Naive thymus-derived CD4-positive, alpha-beta T cell (primary cell): ENCODE measurements around the gene NCBP3. TPM values are rescaled to one million over a fixed set of nuclear protein-coding genes. Genes with fewer than 3 reads are reported as not detected.

Source experiments
- ATAC-seq: fragments of 150-1000 bp; cut with Tn5 transposase; 2 replicates; pipeline ENCODE4 v1.10.0; 2021; ENCODE audit warnings: mild to moderate bottlenecking, moderate library complexity
- CTCF ChIA-PET: fragments of 350-600 bp; sonication (Branson Sonifier 250); formaldehyde crosslinking; loops from one replicate; lab custom pipeline; 2021; ENCODE audit warnings: antibody characterized with exemption; lab: Charles Lee
- POLR2A ChIA-PET: fragments of 350-600 bp; sonication (Branson Sonifier 250); formaldehyde crosslinking; loops from one replicate; lab custom pipeline; 2021; ENCODE audit warnings: antibody characterized with exemption, inconsistent platforms; lab: Charles Lee
- DNase-seq, 9 donors: peaks; one replicate each; pipeline versions ENCODE4 v3.0.0 to v3.0.0-alpha.2; 2020 to 2022; ENCODE audit warnings: mixed read lengths in 1 of 9
- H3K27ac ChIP-seq: one replicate; pipeline ENCODE4 v1.7.0; 2013; ENCODE audit warnings: mild to moderate bottlenecking, low read depth, low read length, moderate library complexity
- H3K27me3 ChIP-seq, 2 donors: one replicate each; pipeline ENCODE4 v1.7.0; 2013; ENCODE audit warnings: low read length in 2 of 2, mild to moderate bottlenecking in 2 of 2, moderate library complexity in 2 of 2; ENCODE audit not compliant: control insufficient read depth in 2 of 2, insufficient read depth in 2 of 2
- H3K36me3 ChIP-seq, 3 experiments: 1 replicate in 2 of 3; 2 replicates in 1 of 3; pipeline ENCODE4 v1.7.0; 2013; ENCODE audit warnings: low read length in 3 of 3, mild to moderate bottlenecking in 3 of 3, moderate library complexity in 1 of 3; ENCODE audit not compliant: insufficient read depth in 3 of 3, control insufficient read depth in 2 of 3
- H3K4me1 ChIP-seq, 2 donors: one replicate each; pipeline ENCODE4 v1.7.0; 2013; ENCODE audit warnings: low read length in 2 of 2, mild to moderate bottlenecking in 2 of 2, moderate library complexity in 1 of 2; ENCODE audit not compliant: control insufficient read depth in 2 of 2, insufficient read depth in 2 of 2
- H3K4me3 ChIP-seq: 2 replicates; pipeline ENCODE4 v1.7.0; 2013; ENCODE audit warnings: mild to moderate bottlenecking, low read length
- H3K9me3 ChIP-seq, 3 experiments: 1 replicate in 2 of 3; 2 replicates in 1 of 3; pipeline ENCODE4 v1.7.0; 2013; ENCODE audit warnings: low read length in 3 of 3; ENCODE audit not compliant: control insufficient read depth in 2 of 3
- H3K27ac Mint-ChIP-seq, 9 donors: one replicate each; pipeline ENCODE4 v1.8.0; 2020 to 2022; ENCODE audit warnings: mixed read lengths in 9 of 9, mild to moderate bottlenecking in 8 of 9, moderate library complexity in 5 of 9, inconsistent platforms in 2 of 9
- H3K27me3 Mint-ChIP-seq, 5 donors: one replicate each; pipeline ENCODE4 v1.8.0; 2021 to 2022; ENCODE audit warnings: mixed read lengths in 5 of 5, mild to moderate bottlenecking in 1 of 5
- H3K36me3 Mint-ChIP-seq, 5 donors: one replicate each; pipeline ENCODE4 v1.8.0; 2020 to 2022; ENCODE audit warnings: mixed read lengths in 5 of 5, mild to moderate bottlenecking in 3 of 5, inconsistent platforms in 1 of 5
- H3K4me1 Mint-ChIP-seq, 7 donors: one replicate each; pipeline ENCODE4 v1.8.0; 2020 to 2022; ENCODE audit warnings: mixed read lengths in 7 of 7, mild to moderate bottlenecking in 3 of 7, inconsistent platforms in 1 of 7
- H3K4me3 Mint-ChIP-seq, 10 donors: one replicate each; pipeline ENCODE4 v1.8.0; 2020 to 2022; ENCODE audit warnings: mild to moderate bottlenecking in 10 of 10, mixed read lengths in 10 of 10, moderate library complexity in 6 of 10, inconsistent platforms in 2 of 10
- H3K9me3 Mint-ChIP-seq, 11 donors: one replicate each; pipeline ENCODE4 v1.8.0; 2020 to 2022; ENCODE audit warnings: mixed read lengths in 11 of 11, mild to moderate bottlenecking in 4 of 11, inconsistent platforms in 1 of 11, moderate library complexity in 1 of 11
- intact Hi-C, 2 donors: fragments of 100-400 bp; cut with micrococcal nuclease; formaldehyde crosslinking; loops; one replicate each; pipeline ENCODE4 v1.15.1; 2023
- polyA plus RNA-seq, 2 donors: library from polyadenylated mRNA; unstranded; fragments of 300-500 nt; fragmentation: Illumina TruSeq; gene quantifications; one replicate each; pipeline ENCODE4 v1.2.3, GENCODE V29; 2021
- total RNA-seq, 6 experiments: library from RNA in 5 of 6; stranded (reverse) in 5 of 6; gene quantifications; 1 replicate in 5 of 6; 2 replicates in 1 of 6; pipeline ENCODE4 v1.2.3 and lab custom pipeline; 2021 to 2026

The NCBP3 gene
- total and polyA plus RNA-seq, 7 experiments from 2014 or later = 7.8 to 49.4 (median 41.5) TPM

DNA sequence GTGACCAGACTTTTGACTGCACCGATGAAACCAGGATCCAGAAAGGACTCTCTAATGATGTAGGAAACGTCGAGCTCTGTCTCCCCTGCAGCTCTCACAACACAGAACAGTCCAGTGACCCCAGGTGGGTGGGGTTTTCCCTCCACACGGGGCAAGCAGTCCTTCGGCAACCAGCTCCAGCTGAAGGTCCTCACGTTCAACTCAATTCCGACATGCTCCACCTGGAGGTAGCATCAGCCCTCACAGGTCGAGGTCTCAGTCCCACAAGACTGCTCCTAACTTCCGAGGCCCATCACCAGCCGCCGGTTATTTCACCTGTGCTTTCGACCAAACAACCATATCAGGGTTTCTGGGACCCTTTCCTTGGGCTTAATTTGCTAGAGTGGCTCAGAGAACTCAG lies 73.3 kb downstream of the NCBP3 start:
- peaks cover 0 to 5% (median 0%) of the 10 kb centered on the region in 5 donors for H3K27me3 Mint-ChIP-seq
- Histone ChIP-seq H3K27ac (no peak overlapping the region), H3K4me1 (peaks cover 8 to 42% of the 10 kb centered on the region in 2 donors), H3K4me3 (no peak overlapping the region), H3K27me3 (no peaks in the 10 kb centered on the region), H3K36me3 (no peaks in the 10 kb centered on the region), H3K9me3 (no peaks in the 10 kb centered on the region)
- intact Hi-C loops = loop anchor here in 1 of 2 donors (5.0 kb wide), 1 partner anchor 35 kb away; no protein-coding TSS in a partner anchor
- ChIA-PET CTCF (interaction anchor here (2.1 kb wide), 1 partner anchor 34 kb away, joined by 7 read pairs; no protein-coding TSS in a partner anchor), POLR2A (interaction anchor here (1.0 kb wide), 1 partner anchor 17 kb away, joined by 3 read pairs; no protein-coding TSS in a partner anchor)
- H3K4me3 Mint-ChIP-seq = peak overlapping the region in 2 of 10 donors; percentile 14 to 23
- peaks cover 10 to 43% (median 28%) of the 10 kb centered on the region in 7 donors for H3K4me1 Mint-ChIP-seq
- H3K36me3 Mint-ChIP-seq = peaks cover 0 to 3% (median 0%) of the 10 kb centered on the region in 5 donors
- no peak for ATAC-seq
- no peak overlapping the region for H3K27ac Mint-ChIP-seq
- DNase-seq = no peak
- H3K9me3 Mint-ChIP-seq = peaks cover 0 to 4% (median 0%) of the 10 kb centered on the region in 11 donors

DNA sequence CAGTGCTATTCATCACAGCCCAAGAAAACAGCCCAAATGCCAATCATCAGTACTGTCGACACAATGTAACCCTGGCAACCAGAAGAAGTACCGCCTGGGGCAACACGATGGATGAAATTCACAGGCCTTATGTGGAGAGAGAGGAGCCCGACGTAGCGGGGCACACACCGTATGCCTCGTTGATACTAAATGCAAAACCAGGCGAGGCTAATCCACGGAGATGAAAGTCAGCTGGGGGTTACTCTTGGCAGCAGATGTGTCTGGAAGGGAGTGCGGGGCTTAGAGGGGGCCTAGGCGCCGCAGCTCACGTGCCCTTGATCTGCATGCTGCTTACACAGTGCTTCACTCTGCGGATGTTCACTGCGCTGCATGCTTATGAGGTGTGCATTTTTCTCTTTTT lies 74.9 kb downstream of the NCBP3 start:
- H3K9me3 Mint-ChIP-seq = peaks cover 0 to 8% (median 0%) of the 10 kb centered on the region in 11 donors
- DNase-seq = peak in 2 of 9 donors; percentile 30 to 76
- peak overlapping the region in 7 of 10 donors; percentile 0 to 49 (median 22) for H3K4me3 Mint-ChIP-seq
- peaks cover 0 to 8% (median 0%) of the 10 kb centered on the region in 5 donors for H3K36me3 Mint-ChIP-seq
- H3K27ac ChIP-seq = no peak overlapping the region
- POLR2A ChIA-PET = interaction anchor here (0.9 kb wide), 1 partner anchor 18 kb away, joined by 6 read pairs; no protein-coding TSS in a partner anchor
- no peaks in the 10 kb centered on the region for H3K9me3 ChIP-seq
- peaks cover 18 to 57% (median 38%) of the 10 kb centered on the region in 7 donors for H3K4me1 Mint-ChIP-seq
- no peaks in the 10 kb centered on the region for H3K36me3 ChIP-seq
- H3K27me3 Mint-ChIP-seq = peaks cover 0 to 5% (median 0%) of the 10 kb centered on the region in 5 donors
- CTCF ChIA-PET = interaction anchor here (0.6 to 2.1 kb wide), 5 partner anchors 33 to 63 kb away, joined by 3 to 7 read pairs (median 3); no protein-coding TSS in a partner anchor
- H3K4me1 ChIP-seq = peaks cover 10 to 56% of the 10 kb centered on the region in 2 donors
- no peak overlapping the region for H3K4me3 ChIP-seq
- intact Hi-C loops = loop anchor here in 1 of 2 donors (5.0 kb wide), 1 partner anchor 34 kb away; no protein-coding TSS in a partner anchor
- peak overlapping the region in 8 of 9 donors; percentile 46 to 90 (median 64) for H3K27ac Mint-ChIP-seq
- H3K27me3 ChIP-seq = no peaks in the 10 kb centered on the region
- ATAC-seq = peak; percentile 57

GRCh38 chr17:3770466-3770865 lies 75.6 kb downstream of the NCBP3 start:
- H3K4me3 Mint-ChIP-seq = peak overlapping the region in 1 of 10 donors; percentile 6
- H3K27ac Mint-ChIP-seq = peak overlapping the region in 5 of 9 donors; percentile 5 to 90 (median 59)

DNA sequence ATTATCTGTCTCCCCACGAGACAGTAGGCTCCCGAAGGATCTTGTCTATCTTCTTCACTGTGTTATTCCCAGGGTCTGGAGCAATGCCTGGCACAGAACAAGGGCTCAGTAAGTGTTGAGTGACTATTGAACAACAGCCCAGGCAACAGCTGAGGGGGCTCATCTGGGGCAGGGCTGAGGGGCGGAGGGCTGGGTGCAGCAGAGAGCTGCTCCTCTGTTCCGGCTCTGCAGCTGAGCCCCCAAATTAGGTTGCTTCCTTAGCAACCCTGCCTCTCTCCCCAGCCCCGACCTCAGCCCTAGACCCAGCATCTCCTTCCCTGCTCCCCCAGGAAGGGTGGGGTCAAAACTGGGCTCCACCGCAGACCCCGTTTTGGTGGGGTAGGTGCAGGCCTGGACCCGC lies 77.3 kb downstream of the NCBP3 start:
- DNase-seq (no peak), ATAC-seq (no peak)
- Histone ChIP-seq H3K36me3 (no peaks in the 10 kb centered on the region), H3K9me3 (no peaks in the 10 kb centered on the region), H3K27ac (no peak overlapping the region), H3K4me1 (peaks cover 22 to 75% of the 10 kb centered on the region in 2 donors), H3K4me3 (no peak overlapping the region), H3K27me3 (no peaks in the 10 kb centered on the region)
- Mint-ChIP-seq H3K9me3 (peaks cover 0 to 8% (median 0%) of the 10 kb centered on the region in 11 donors), H3K27me3 (peaks cover 0 to 5% (median 0%) of the 10 kb centered on the region in 5 donors), H3K27ac (peak overlapping the region in 8 of 9 donors; percentile 2 to 79 (median 52)), H3K4me3 (peak overlapping the region in 4 of 10 donors; percentile 0 to 33 (median 22)), H3K36me3 (peaks cover 0 to 10% (median 0%) of the 10 kb centered on the region in 5 donors), H3K4me1 (peaks cover 27 to 76% (median 57%) of the 10 kb centered on the region in 7 donors)
- intact Hi-C loops = no loop called here
- CTCF ChIA-PET = no interaction called here
- POLR2A ChIA-PET = no interaction called here

More at GRCh38 chr17:3770466-3770865, 75.6 kb downstream of the NCBP3 start:
- ChIA-PET POLR2A (interaction anchor here (0.9 kb wide), 1 partner anchor 17 kb away, joined by 6 read pairs; no protein-coding TSS in a partner anchor), CTCF (interaction anchor here (0.9 to 1.1 kb wide), 2 partner anchors 15 to 50 kb away, joined by 3 read pairs; no protein-coding TSS in a partner anchor)
- H3K9me3 Mint-ChIP-seq = peaks cover 0 to 8% (median 0%) of the 10 kb centered on the region in 11 donors
- no peaks in the 10 kb centered on the region for H3K36me3 ChIP-seq
- peak in 1 of 9 donors; percentile 34 for DNase-seq
- H3K36me3 Mint-ChIP-seq = peaks cover 0 to 10% (median 0%) of the 10 kb centered on the region in 5 donors
- H3K27me3 ChIP-seq = no peaks in the 10 kb centered on the region
- ATAC-seq = peak; percentile 70
- no peaks in the 10 kb centered on the region for H3K9me3 ChIP-seq
- H3K27ac ChIP-seq = no peak overlapping the region
- no peak overlapping the region for H3K4me3 ChIP-seq
- peaks cover 0 to 5% (median 0%) of the 10 kb centered on the region in 5 donors for H3K27me3 Mint-ChIP-seq
- intact Hi-C loops = loop anchor here in 1 of 2 donors (5.0 kb wide), 1 partner anchor 33 kb away; no protein-coding TSS in a partner anchor
- peaks cover 24 to 63% (median 44%) of the 10 kb centered on the region in 7 donors for H3K4me1 Mint-ChIP-seq
- H3K4me1 ChIP-seq = peaks cover 17 to 63% of the 10 kb centered on the region in 2 donors

DNA sequence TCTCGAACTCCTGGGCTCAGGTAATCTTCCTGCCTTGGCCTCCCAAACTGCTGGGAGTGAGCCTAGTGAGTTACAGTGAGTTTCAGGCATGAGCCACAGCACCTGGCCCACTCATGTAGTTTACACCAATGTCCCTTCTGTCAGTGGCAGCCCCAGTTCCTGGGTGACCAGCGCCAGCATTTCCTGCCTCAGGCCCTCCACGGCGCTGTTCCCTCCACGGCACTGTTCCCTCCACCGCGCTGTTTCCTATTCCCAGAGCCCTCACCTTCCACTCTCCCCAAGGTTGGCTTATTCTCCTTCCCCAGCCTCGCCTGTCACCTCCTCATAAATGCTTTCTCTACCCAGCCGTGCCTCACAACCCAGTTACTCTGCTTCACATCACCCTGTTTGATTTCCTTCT lies 77.7 kb downstream of the NCBP3 start:
- no peaks in the 10 kb centered on the region for H3K36me3 ChIP-seq
- Mint-ChIP-seq H3K4me1 (peaks cover 27 to 80% (median 59%) of the 10 kb centered on the region in 7 donors), H3K9me3 (peaks cover 0 to 8% (median 0%) of the 10 kb centered on the region in 11 donors), H3K27me3 (peaks cover 0 to 5% (median 0%) of the 10 kb centered on the region in 5 donors), H3K36me3 (peaks cover 0 to 13% (median 0%) of the 10 kb centered on the region in 5 donors), H3K27ac (peak overlapping the region in 8 of 9 donors; percentile 2 to 79 (median 46)), H3K4me3 (peak overlapping the region in 5 of 10 donors; percentile 0 to 33 (median 22))
- peaks cover 22 to 78% of the 10 kb centered on the region in 2 donors for H3K4me1 ChIP-seq
- POLR2A ChIA-PET = no interaction called here
- H3K27ac ChIP-seq = no peak overlapping the region
- H3K9me3 ChIP-seq = no peaks in the 10 kb centered on the region
- H3K4me3 ChIP-seq = no peak overlapping the region
- no peaks in the 10 kb centered on the region for H3K27me3 ChIP-seq
- DNase-seq = no peak
- intact Hi-C loops = no loop called here
- CTCF ChIA-PET = interaction anchor here (1.3 kb wide), 1 partner anchor 31 kb away, joined by 6 read pairs; no protein-coding TSS in a partner anchor
- ATAC-seq = no peak

DNA sequence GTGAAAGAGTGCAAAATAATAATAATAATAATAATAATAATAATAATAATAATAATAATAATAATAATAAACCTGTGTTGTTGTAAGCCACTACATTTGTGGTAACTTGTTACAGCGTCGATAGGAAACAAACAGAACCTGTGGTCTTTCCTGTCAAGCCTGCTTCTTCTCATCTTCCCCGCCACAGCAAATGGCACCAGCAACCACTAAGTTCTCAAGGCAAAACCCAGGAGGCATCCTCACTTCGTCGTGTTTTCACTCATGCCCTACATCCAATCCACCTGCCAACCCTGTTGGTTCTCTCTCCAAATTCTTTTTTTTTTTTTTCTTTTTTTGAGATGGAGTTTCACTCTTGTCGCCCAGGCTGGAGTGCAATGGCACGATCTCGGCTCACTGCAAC lies 79.3 kb downstream of the NCBP3 start:
- Histone ChIP-seq H3K27ac (no peak overlapping the region), H3K27me3 (no peaks in the 10 kb centered on the region), H3K4me3 (no peak overlapping the region), H3K9me3 (no peaks in the 10 kb centered on the region), H3K4me1 (peaks cover 22 to 81% of the 10 kb centered on the region in 2 donors), H3K36me3 (no peaks in the 10 kb centered on the region)
- peaks cover 17 to 75% (median 54%) of the 10 kb centered on the region in 7 donors for H3K4me1 Mint-ChIP-seq
- ChIA-PET CTCF (interaction anchor here (0.7 kb wide), 1 partner anchor 17 kb away, joined by 4 read pairs; no protein-coding TSS in a partner anchor), POLR2A (interaction anchor here (0.7 to 2.2 kb wide), 2 partner anchors 11 to 12 kb away, joined by 4 to 12 read pairs; no protein-coding TSS in a partner anchor)
- H3K36me3 Mint-ChIP-seq = peaks cover 0 to 15% (median 0%) of the 10 kb centered on the region in 5 donors
- peak overlapping the region in 6 of 9 donors; percentile 13 to 88 (median 32) for H3K27ac Mint-ChIP-seq
- DNase-seq (peak in 1 of 9 donors; percentile 51), ATAC-seq (no peak)
- H3K4me3 Mint-ChIP-seq = peak overlapping the region in 5 of 10 donors; percentile 4 to 90 (median 48)
- peaks cover 0 to 8% (median 0%) of the 10 kb centered on the region in 11 donors for H3K9me3 Mint-ChIP-seq
- intact Hi-C loops = no loop called here
- H3K27me3 Mint-ChIP-seq = peaks cover 0 to under 1% (median 0%) of the 10 kb centered on the region in 5 donors
